GM11168 (cell line): ENCODE measurements around the gene IGF2R.
"Not testable (repeated sequence)": the region's sequence is repeated elsewhere in the genome, so short reads cannot be mapped to it uniquely, and the experiment has no call there.

Experiments
- in situ Hi-C: fragments of 300-500 bp; cut with MboI; formaldehyde crosslinking; loops from one replicate; pipeline ENCODE4 v1.12.0; 2022; ENCODE audit warnings: low sequenced_read_pairs; ENCODE audit not compliant: unreplicated experiment

IGF2R gene

DNA sequence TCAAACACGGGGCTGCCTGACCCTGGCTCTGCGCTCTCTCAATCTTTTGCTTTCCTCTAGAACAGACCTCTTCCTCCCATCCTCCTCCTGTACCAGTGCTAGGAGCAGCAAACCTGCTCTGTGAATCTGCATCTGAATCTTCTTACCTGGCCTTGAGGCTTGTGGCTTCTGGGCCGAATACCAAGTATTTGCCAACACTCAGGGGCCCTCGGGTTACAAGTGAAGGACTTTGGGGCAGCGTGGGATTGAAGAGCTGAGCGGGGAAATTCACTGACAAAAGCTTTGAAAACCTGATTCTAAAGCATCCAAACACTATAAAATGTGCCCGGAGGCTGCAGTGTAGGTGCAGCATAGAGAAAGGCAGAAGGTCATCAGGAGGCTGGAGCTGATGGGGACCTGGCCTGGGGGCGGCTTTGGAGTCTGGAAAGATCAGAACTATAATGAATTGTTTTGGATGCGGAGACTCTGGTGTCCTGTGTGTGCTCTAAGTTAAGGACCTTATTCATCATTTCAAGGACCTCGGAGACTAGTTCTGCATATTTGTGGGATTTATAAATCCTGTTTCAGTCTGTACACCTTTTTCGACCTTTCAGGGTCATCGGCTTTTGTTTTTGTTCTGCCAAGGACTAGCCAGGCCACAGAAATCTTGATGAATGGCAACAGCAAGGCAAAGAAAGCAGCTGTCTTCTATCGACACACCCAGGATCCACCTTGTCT lies 16.4 kb upstream of the IGF2R start:
- in situ Hi-C loops = no loop called here

DNA sequence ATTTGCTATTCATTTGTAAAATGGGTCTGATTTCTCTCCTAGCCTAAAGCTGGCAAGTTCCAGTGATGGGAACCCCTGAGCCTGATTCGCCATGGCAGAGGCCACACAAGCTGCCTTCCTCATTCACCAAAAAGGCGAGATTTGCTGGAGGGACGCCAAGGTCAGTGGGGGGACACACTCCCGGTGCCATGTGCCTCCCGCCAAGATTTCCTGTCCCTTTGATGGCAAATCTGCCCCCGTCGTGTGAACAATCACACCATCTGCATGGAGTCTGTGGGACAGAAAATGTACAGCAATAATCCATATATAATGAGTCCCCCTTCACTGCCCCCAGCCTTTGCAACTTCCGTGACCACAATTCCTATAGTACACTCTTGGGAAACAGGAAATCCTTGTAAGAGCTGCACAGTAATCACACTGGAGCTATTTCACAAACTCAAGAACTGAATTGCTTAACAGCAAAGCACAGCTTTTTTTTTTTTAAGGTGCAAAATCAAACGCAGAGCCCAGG lies 15.7 kb upstream of the IGF2R start:
- in situ Hi-C loops = no loop called here

DNA sequence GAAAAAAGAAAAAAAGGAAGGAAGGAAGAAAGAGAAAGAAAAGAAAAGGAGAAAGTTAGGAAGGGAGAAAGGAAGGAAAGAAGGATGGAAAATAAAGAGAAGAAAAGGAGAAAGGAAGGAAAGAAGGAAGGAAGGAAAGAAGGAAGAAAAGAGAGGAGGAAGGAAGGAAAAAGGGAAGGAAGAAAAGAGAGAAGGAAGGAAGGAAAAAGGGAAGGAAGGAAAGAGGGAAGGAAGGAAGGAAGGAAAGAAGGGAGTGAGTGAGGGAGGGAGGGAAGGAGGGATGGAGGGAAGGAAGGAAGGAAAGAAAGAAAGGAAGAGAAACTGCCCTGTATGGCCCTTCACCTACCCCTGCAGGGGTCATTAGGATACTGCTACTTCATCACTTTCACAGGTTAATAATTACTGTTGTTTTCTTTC lies 12.9 kb upstream of the IGF2R start:
- in situ Hi-C loops = no loop called here

DNA sequence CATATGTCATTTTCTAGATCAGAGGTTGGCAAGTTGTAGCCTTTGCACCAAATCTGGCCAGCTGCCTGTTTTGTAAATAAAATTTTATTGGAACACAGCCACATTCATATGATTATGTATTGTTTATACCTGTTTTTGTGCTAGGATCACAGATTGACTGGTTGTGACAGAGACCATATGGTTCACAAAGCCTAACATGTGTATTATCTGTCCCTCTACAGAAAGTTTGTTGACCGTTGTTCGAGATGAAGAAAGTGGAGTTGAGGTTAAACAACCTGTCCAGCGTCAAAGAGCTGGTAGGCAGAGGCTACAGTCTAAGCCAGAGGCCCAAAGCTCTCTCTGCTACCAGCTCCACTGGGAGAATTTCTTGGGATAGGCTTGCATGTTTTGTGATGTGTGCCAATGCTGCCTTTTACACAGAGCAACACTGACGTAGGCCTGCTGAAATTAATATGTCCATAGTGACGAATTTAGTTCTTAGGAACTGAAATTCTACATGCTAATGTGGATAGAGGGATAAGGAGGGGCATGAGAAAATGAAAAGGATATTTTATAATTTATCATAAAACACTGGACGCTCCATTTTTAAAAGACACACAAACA lies 11.7 kb upstream of the IGF2R start:
- in situ Hi-C loops = no loop called here

DNA sequence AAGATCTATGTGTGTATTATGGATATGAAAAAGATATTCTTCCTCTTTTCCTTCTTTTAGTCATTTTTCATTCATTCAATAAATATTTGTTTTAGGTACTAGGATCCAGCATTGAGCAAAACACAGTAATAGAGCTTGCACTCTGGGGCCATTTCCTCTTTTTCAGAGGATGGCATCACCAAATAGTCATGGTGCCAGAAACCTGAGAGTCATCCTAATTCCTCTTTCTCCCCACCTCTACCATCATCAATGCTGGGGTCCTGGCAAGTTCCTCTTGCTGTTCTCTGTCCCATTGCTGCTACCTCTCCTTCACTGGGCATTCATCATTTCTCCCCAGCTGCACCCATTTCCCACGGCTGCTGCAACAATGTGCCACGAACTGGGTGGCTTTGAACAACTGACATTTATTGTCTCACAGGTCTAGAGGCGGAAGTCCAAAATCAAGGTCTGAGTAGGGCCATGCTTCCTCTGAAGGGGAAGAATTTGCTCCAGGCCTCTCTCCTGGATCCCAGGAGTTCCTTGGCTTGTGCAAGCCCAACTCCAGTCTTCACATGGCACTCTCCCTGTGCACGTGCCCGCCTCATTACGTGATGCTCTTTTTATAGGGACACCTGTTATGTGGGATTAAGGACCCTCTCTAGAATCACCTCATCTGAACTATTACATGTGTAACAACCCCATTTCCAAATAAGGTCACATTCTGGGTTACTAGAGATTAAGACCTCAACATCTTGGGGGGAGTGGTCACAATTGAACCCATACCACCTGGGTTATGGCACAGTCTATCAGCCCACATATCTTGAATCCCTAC lies 9.5 kb upstream of the IGF2R start:
- in situ Hi-C loops = no loop called here

DNA sequence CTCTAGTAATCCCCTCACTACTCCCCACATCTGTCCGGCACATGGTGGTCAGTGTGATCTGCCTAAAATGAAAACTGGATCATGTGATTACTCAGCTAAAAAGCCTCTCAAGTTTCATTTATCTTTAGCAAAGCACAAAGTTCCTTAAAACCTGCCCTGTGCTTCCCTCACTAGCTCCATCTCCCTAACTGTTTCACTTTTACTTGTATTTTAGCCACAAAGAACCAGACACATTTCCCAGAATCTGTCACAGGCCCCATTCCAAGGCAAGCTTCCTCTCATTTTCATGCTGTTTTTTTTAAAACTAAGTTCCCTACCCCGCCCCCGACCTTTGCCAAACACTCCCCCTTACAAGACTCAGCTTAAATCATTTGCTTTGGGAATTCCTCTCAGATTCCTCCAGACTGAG lies 8.9 kb upstream of the IGF2R start:
- in situ Hi-C loops = no loop called here

DNA sequence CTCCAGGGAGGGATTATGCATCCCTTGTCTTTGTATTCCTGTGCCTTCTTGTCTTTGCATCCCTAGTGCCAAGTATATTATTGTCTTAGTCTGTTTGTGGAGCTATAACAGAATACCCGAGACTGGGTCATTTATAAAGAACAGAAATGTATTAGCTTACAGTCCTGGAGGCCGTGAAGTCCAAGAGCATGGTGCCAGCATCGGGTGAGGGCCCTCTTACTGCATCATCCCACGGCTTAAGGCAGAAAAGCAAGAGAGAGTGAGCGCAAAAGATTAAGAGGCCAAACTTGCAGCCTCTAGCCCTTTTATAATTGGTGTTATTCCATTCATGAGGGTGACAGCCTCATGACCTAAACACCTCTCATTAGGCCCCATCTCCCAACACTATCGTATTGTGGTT lies 8.4 kb upstream of the IGF2R start:
- in situ Hi-C loops = no loop called here

DNA sequence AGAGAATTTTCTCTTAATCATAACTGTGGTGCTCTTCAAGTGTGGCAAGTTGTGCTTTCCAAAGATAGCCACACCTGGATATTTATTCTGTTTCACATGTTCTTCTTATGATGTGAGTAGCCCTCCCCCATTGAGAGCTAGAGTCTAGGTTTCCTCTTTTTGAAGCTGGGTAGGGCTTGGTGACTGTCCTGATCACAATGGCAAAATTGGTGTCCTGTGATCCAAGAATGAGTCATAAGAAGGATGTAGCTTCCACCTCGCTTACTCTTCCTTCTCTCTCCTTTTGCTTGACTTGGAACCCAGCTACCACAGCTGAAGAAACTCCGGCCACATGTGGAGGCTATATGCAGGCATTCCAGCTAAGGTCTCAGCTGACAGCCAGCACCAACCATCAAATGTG lies 7.4 kb upstream of the IGF2R start:
- in situ Hi-C loops = no loop called here

DNA sequence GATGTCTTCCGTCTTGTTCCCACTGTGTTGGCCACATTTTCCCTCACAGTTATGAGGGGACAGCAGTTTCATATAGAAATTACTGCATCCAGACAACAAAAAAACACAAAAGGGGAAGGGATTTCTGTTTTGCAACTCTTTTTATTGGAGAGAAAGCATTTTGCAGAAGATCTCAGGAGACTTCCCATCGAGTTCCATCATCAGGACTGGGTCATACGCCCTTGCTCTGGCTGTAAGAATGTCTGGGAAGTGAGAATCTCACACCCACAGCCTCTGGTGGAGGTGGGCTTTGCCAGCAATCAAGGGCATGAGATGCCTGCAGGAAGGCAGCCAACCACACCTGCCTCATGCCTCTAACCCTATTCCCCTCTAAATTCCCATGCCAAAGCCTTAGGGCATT lies 5.8 kb upstream of the IGF2R start:
- in situ Hi-C loops = no loop called here

DNA sequence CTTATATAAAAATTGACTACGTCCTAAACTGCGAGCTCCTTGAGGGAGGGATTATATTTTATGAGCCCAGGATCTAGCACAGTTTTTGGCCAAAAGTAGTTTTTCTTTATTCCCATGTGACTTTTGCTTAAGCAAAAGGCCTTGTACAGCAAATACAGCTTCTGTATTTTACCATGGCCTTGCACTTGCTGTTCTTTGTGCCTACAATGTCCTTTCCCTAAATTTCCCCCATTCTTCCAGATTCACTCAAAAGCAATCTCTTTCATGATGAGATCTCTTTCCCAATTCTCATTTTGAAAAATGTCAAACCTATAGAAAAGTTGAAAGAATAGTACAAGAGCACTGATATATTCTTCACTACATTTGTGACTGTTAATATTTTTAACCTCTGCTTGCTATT lies 4.8 kb upstream of the IGF2R start:
- in situ Hi-C loops = no loop called here

DNA sequence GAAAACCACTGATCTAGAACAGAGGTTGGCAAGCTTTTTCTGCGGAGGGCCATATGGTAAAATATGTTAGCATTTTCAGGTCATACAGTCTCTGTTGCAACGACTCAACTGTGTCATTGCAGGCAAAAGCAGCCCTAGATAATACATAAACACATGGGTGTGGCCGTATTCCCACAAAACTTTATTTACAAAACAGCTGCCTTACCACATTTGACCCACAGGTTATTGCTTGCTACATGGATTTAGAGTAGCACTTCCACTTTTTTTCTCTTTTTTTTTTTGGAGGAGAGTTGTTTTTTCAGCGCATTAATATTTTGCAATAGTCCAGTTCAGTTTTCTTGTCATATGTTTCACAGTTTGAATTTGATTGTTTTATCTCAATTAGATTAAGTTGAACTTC lies 2.5 kb upstream of the IGF2R start:
- in situ Hi-C loops = no loop called here

DNA sequence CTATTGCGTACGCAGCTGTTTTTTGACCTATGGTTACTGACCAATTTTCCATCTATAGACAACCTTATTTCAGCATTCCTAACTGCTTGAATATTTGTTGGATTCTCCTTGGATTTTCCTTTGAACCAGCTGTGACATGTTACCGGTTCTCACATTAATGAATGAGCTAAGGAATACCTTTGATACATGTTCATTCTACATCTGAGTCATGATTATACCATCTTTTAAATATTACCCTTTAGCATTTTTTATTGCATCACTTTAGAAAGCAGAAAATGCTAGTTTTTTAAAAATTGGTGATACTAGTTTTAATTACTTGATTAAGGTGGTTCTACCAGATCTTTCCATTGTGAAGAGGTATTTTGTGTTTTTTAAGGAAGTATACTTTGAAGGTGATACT lies 1.9 kb upstream of the IGF2R start:
- in situ Hi-C loops = no loop called here

DNA sequence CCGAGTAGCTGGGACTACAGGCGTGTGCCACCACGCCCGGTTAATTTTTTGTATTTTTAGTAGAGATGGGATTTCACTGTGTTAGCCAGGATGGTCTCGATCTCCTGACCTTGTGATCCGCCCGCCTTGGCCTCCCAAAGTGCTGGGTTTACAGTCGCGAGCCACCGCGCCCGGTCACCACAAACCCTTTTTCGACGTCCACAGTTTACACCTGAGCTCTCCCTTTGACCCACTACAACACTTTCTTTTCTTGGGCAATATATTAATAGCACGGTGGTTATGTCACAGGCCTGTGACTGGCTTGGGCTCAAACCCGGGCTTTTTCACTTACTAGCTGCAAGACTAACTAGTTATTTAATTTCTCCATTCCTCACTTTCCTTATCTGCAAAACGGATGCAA lies 1.3 kb upstream of the IGF2R start:
- in situ Hi-C loops = not testable (repeated sequence)

DNA sequence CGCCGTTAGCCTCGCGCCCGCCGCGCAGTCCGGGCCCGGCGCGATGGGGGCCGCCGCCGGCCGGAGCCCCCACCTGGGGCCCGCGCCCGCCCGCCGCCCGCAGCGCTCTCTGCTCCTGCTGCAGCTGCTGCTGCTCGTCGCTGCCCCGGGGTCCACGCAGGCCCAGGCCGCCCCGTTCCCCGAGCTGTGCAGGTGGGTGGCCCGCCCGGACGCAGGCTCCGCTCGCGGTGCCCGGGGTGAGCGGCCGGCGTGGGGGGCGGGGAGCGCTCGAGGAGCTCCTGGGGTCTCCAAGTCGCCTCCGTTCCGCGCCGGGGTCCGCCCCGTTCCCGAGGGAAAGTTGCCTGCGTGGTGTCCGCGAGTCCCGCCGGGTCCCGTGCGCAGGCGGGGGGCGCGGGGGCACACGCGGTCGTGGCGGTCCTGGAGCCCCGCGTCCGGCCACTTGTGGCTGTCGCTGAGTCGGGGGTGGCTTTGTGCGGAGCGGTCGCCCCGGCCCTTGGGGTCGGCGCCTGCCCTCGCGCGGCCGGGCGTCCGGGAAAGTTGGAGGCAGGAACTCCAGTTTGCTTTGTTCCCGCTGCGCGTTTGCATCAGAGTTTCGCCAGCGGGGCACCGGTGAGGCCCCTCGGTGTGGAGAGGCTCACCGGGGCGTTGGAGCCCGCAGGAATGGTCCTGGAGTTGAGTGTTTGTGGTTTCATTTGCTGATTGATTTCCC lies 476 bp downstream of the IGF2R start:
- in situ Hi-C loops = no loop called here

DNA sequence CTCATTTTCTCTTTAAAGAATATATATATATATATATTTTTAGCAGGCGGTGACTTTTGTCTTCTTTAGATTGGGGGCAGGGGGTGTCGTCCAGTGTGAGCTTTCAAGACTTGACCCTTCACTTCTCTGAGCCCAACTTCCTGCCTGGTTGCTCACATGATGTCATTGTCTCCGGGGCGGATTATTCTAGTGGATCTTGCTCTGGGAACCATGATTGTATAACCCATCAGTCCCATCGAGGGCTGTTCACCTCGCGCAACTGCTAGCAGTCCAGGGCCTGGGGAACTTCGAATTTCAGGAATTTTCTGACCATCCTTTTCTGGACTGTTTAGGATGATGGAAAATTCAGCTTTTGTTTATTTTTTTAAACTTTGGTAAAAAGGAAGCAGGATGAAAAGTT lies 1.0 kb downstream of the IGF2R start:
- in situ Hi-C loops = no loop called here

DNA sequence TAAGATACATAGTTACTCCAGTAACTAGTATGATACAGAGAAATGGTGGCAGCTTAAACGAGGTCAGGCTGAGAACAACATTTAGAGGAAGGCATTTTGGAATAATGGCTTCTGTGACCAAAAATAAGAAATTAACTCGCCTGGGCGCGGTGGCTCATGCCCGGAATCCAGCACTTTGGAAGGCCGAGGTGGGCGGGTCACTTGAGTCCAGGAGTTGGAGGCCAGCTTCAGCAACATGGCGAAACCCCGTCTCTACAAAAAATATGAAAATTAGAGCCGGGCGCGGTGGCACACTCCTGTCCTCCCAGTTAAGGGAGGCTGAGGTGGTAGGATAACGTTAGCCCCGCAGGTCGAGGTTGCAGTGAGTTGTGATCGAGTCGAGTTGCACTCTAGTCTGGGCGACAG lies 1.8 kb downstream of the IGF2R start:
- in situ Hi-C loops = no loop called here

DNA sequence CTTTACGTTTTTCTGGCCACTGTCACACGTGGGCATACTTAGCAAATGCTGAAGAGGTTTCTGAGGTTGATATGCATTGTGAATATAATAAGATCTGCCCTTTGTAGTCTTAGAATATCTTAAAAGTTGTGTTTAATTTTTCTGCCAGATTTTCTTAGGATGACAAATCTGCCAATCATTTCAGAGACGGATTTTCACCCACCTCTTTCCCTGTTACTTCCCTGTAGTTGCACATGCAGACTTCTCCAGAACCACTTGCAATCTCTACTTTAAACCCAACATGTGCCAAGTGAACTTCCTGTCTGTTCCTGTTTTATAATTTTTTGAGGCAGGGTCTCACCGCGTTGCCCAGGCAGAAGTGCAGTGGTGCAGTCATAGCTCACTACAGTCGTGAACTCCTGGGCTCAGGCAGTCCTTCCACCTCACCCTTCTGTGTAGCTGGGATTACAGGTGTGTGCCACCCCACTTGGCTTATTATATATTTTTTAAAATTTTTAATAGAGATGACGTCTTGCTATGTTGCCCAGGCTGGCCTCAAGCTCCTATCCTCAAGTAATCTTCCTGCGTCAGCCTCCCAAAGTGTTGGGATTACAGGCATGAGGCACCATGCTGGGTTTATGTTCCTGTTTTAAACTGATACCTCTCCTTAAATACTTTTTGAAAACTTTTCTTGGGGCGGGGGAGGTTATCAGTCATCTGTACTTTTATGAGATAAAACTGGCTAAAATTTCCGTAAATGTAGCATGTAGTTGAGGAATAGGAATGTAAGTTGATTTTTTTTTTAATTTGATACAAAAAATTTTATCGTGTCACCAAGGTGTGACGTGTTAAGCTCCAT lies 2.7 kb downstream of the IGF2R start:
- in situ Hi-C loops = no loop called here

DNA sequence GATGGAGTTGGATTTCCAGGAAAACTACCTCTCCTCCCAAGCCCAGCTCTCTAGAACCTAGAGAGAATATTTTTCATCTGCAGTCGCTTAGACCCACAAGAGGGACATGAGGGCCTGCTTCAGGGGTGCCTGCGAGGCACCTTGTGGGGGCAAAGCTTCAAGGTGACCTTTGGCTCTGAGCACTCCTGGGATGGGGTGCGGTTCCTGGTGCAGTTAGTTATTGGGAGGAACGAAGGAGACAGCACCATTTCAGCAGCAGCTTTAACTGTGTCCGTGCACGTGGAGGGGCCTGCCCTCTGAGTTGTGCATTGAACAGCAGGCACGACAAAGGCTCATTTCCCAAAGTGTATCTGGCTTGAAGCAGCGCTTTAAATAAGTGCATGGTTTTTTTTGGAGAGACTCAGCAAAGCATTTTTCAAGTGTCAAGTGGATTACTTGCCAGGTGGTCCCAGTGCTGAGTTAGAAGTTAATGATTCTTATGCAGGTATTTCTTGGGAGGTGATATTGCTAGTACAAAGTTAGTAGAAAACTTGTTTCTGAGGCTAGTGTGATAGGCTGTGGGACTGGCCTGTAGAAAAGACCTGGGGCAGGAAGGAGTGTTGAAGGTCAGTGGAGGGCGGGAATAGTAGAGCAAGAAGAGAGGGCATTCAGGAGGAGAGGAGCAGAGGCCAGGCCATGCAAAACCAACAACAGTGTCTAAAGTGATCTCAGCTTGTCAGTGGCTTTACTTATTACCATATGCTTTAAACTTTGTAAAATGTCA lies 3.8 kb downstream of the IGF2R start:
- in situ Hi-C loops = no loop called here

DNA sequence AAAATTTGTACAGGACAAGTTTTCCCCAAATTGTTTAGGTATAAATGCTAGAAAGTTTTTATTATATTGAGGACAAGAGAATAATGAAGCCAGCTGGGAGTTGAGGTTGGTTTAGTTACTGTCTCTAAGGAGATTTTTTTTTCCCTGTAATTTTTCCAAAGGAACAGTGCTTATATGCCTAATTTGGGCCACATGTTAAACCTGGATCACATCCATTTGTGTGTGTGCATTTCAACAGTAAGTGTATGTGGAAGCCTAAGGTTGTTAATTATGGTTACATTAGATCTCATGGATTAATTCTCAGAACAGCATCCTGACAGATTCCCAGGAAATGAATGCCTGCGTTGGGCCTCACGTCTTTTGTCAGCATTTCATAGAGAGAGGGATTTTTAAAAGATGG lies 4.5 kb downstream of the IGF2R start:
- in situ Hi-C loops = no loop called here
